ENCODE results near the gene NUP88.
"Not testable (repeated sequence)": the region's sequence is repeated elsewhere in the genome, so short reads cannot be mapped to it uniquely, and the experiment has no call there.

Gene NUP88

GRCh38 chr17:5419356-5419958 is at the start of gene NUP88:
Gene NUP88, minus strand, starts transcription at chr17:5419662. Its CDS starts 12 bp downstream, at chr17:5419650.
- DNase-seq, result peak; percentile 98

GRCh38 chr17:5468075-5468473 is 48.6 kb upstream of the NUP88 start:
- DNase-seq, result peak; percentile 45

GRCh38 chr17:5467416-5467815 is 48.0 kb upstream of the NUP88 start:
- DNase-seq, result no peak

GRCh38 chr17:5466295-5466694 is 46.8 kb upstream of the NUP88 start:
- no peak for DNase-seq

- no peak for DNase-seq
Measured at GRCh38 chr17:5464717-5465507, 45.5 kb upstream of the NUP88 start.

- DNase-seq, result no peak
Measured at GRCh38 chr17:5446786-5447185, 27.3 kb upstream of the NUP88 start.

GRCh38 chr17:5444209-5444608 is 24.7 kb upstream of the NUP88 start:
- DNase-seq, result no peak

GRCh38 chr17:5443728-5444127 is 24.3 kb upstream of the NUP88 start:
- no peak for DNase-seq

GRCh38 chr17:5439446-5439764 is 19.9 kb upstream of the NUP88 start:
- no peak for DNase-seq

- peak; percentile 90 for DNase-seq
Measured at GRCh38 chr17:5438716-5439445, 19.4 kb upstream of the NUP88 start, which contains the start of gene C1QBP. Gene C1QBP, minus strand, starts transcription at chr17:5439155. Its CDS starts 82 bp downstream, at chr17:5439073.

- no peak for DNase-seq
Measured at GRCh38 chr17:5437721-5438317, 18.4 kb upstream of the NUP88 start.

GRCh38 chr17:5435781-5436315 is 16.4 kb upstream of the NUP88 start:
- DNase-seq, result not testable (repeated sequence)

GRCh38 chr17:5434984-5435383 is 15.5 kb upstream of the NUP88 start:
- no peak for DNase-seq

GRCh38 chr17:5431949-5432556 is 12.6 kb upstream of the NUP88 start:
- DNase-seq, result no peak

- DNase-seq, result not testable (repeated sequence)
Measured at GRCh38 chr17:5431234-5431633, 11.8 kb upstream of the NUP88 start.

- no peak for DNase-seq
Measured at GRCh38 chr17:5430413-5430999, 11.0 kb upstream of the NUP88 start.

- DNase-seq, result no peak
Measured at GRCh38 chr17:5429191-5429887, 9.9 kb upstream of the NUP88 start.

- no peak for DNase-seq
Measured at GRCh38 chr17:5425826-5426225, 6.4 kb upstream of the NUP88 start.

GRCh38 chr17:5424909-5425308 is 5.4 kb upstream of the NUP88 start:
- DNase-seq, result no peak

- DNase-seq, result no peak
Measured at GRCh38 chr17:5422505-5422904, 3.0 kb upstream of the NUP88 start.

- DNase-seq, result peak; percentile 88
Measured at GRCh38 chr17:5419959-5420653, 644 bp upstream of the NUP88 start, which contains the start of gene RPAIN. Gene RPAIN, plus strand, starts transcription at chr17:5420182. Its CDS starts 29 bp downstream, at chr17:5420211.

All from activated naive CD4-positive, alpha-beta T cell treated with anti-CD3 and anti-CD28 coated beads, Interleukin-2, amount 50 U/mL, for 16 hours (primary cell).